ENCODE results near the gene STX11. TPM values are rescaled to one million over a fixed set of nuclear protein-coding genes. Genes with fewer than 3 reads are reported as not detected.
A peak's percentile ranks its signal among the peaks of the same experiment; 100 is the strongest.

STX11 gene
- total RNA-seq, 2 experiments from 2014 or later: 16.0 to 16.6 TPM

DNA sequence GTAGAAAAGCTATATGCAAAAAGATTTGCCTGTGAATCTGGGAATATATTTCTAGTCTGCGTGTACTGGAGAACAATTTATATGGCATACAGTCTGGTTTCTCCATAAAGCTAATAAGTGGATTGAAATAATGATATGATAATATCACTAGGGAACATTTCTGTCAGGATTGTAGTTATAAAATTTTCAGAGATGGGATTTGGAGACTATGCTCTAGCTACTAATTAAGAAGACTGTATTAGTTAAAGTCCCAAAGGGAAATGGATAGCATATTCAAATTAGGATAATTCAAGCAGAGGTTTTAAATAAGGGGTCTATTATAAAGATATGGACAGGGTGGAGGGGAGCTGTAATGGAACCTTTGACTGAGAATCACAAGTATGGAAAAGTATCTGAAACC is 7.2 kb upstream of the STX11 start:
- Mint-ChIP-seq H3K36me3 (no peaks in the 10 kb centered on the region), H3K4me1 (ENCODE audit: low read depth) (no peaks in the 10 kb centered on the region), H3K27me3 (no peaks in the 10 kb centered on the region), H3K27ac (no peak overlapping the region), H3K4me3 (no peak overlapping the region), H3K9me3 (no peaks in the 10 kb centered on the region)
- ChIA-PET POLR2A (no interaction called here), CTCF (no interaction called here)
- DNase-seq: no peak
- intact Hi-C loops (cut with micrococcal nuclease): no loop called here

DNA sequence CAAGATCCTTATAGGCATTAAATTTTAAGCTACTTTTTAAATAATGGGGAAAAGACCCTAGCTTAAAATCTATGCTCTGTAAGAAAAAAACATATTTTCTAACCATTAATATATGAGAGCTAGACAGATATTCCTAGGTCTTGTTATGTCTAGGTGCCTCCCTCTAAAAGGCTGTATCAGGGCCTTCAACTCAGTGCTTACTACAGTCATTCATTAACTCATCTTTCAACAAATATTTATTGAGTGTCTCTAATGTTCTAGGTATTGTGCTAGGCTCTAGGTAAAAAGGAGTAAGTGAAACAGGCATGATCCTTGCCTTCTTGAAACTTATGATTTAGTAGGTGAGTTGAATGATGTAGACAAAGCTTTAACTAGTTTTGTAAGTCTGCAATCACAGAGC is 6.4 kb upstream of the STX11 start:
- H3K4me1 Mint-ChIP-seq (ENCODE audit: low read depth): no peaks in the 10 kb centered on the region
- no peaks in the 10 kb centered on the region for H3K9me3 Mint-ChIP-seq
- POLR2A ChIA-PET: no interaction called here
- CTCF ChIA-PET: no interaction called here
- no peak overlapping the region for H3K4me3 Mint-ChIP-seq
- no peaks in the 10 kb centered on the region for H3K27me3 Mint-ChIP-seq
- no peaks in the 10 kb centered on the region for H3K36me3 Mint-ChIP-seq
- intact Hi-C loops (cut with micrococcal nuclease): no loop called here
- no peak for DNase-seq
- no peak overlapping the region for H3K27ac Mint-ChIP-seq

DNA sequence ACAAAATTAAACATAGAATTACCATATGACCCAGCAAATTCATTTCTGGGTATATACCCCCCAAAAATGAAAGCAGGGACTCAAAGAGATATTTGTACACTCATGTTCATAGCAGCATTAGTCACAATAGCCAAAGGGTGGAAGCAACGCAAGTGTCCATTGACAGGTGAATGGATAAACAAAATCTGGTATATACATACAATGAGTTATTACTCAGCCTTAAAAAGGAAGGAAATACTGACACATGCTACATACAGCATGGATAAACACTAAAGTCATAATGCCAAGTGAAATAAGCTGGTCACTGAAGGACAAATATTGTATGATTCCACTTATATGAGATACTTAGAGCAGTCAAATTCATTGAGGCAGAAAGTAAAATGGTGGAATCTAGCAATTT is 5.3 kb upstream of the STX11 start:
- ChIA-PET POLR2A (no interaction called here), CTCF (interaction anchor here (0.7 kb wide), 1 partner anchor 336 kb away, joined by 3 read pairs; no protein-coding TSS in a partner anchor)
- Mint-ChIP-seq H3K4me1 (ENCODE audit: low read depth) (peaks cover 4% of the 10 kb centered on the region), H3K36me3 (no peaks in the 10 kb centered on the region), H3K9me3 (no peaks in the 10 kb centered on the region), H3K27me3 (no peaks in the 10 kb centered on the region), H3K4me3 (no peak overlapping the region), H3K27ac (no peak overlapping the region)
- intact Hi-C loops (cut with micrococcal nuclease): no loop called here
- DNase-seq: no peak

DNA sequence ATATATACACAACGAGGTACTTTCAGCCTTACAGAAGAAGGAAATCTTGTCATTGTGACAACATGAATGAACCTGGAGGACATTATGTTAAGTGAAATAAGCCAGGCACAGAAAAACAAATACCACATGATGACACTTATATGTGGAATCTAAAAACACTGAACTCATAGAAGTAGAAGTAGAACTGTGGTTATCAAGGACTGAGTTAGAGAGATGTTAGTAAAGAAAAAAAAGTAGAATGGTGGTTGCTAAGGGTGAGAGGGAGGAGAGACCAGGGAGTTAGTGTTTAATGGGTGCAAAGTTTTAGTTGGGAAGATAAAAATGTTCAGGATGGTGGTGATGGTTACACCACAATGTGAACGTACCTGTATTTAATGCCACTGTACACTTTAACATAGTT is 4.8 kb upstream of the STX11 start:
- Mint-ChIP-seq H3K27ac (no peak overlapping the region), H3K36me3 (no peaks in the 10 kb centered on the region), H3K9me3 (no peaks in the 10 kb centered on the region), H3K4me3 (no peak overlapping the region), H3K4me1 (ENCODE audit: low read depth) (peaks cover 4% of the 10 kb centered on the region), H3K27me3 (no peaks in the 10 kb centered on the region)
- ChIA-PET CTCF (interaction anchor here (1.2 kb wide), 1 partner anchor 40 kb away, joined by 3 read pairs; no protein-coding TSS in a partner anchor), POLR2A (no interaction called here)
- DNase-seq: no peak
- intact Hi-C loops (cut with micrococcal nuclease): no loop called here

DNA sequence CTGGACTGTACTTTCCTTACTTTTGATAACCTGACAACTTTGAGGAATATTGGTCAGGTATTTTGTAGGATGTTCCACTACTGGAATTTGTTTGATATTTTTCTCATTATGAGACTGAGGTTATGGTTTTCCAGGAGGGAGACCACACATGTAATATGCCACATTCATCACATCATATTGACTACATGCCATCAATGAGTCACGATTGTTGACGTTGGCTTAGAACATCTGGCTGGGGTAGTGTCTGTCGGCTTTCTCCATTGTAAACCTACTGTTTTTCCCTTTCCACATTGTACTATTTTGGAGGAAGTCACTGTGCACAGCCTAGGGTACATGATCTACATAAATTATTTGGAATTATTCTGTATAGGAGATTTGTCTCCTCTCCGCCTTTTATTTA is 1.4 kb upstream of the STX11 start:
- no peak for DNase-seq
- ChIA-PET POLR2A (no interaction called here), CTCF (no interaction called here)
- Mint-ChIP-seq H3K4me1 (ENCODE audit: low read depth) (peaks cover 30% of the 10 kb centered on the region), H3K36me3 (peaks cover 23% of the 10 kb centered on the region), H3K27ac (no peak overlapping the region), H3K4me3 (no peak overlapping the region), H3K9me3 (no peaks in the 10 kb centered on the region), H3K27me3 (no peaks in the 10 kb centered on the region)
- intact Hi-C loops (cut with micrococcal nuclease): no loop called here

DNA sequence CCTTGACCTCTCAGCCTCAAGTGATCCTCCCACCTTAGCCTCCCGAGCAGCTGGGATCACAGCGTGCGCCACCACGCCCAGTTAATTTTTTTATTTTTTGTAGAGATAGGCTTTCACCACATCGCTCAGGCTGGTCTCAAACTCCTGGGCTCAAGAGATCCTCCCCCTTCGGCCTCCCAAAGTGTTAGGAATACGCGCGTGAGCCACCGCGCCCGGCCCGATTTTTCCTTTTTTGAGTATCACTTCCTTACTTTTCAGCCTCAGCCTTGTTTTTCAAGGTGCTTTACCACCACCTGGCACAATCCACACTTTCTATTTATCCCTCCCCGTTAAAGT is 791 bp upstream of the STX11 start:
- CTCF ChIA-PET: no interaction called here
- peak overlapping the region; percentile 80 for H3K4me3 Mint-ChIP-seq
- intact Hi-C loops (cut with micrococcal nuclease): no loop called here
- POLR2A ChIA-PET: interaction anchor here (2.3 kb wide), 1 partner anchor 85 kb away, joined by 12 read pairs; no protein-coding TSS in a partner anchor
- no peaks in the 10 kb centered on the region for H3K27me3 Mint-ChIP-seq
- no peak for DNase-seq
- peak overlapping the region; percentile 74 for H3K27ac Mint-ChIP-seq
- peaks cover 36% of the 10 kb centered on the region for H3K4me1 Mint-ChIP-seq (ENCODE audit: low read depth)
- peaks cover 28% of the 10 kb centered on the region for H3K36me3 Mint-ChIP-seq
- no peaks in the 10 kb centered on the region for H3K9me3 Mint-ChIP-seq

DNA sequence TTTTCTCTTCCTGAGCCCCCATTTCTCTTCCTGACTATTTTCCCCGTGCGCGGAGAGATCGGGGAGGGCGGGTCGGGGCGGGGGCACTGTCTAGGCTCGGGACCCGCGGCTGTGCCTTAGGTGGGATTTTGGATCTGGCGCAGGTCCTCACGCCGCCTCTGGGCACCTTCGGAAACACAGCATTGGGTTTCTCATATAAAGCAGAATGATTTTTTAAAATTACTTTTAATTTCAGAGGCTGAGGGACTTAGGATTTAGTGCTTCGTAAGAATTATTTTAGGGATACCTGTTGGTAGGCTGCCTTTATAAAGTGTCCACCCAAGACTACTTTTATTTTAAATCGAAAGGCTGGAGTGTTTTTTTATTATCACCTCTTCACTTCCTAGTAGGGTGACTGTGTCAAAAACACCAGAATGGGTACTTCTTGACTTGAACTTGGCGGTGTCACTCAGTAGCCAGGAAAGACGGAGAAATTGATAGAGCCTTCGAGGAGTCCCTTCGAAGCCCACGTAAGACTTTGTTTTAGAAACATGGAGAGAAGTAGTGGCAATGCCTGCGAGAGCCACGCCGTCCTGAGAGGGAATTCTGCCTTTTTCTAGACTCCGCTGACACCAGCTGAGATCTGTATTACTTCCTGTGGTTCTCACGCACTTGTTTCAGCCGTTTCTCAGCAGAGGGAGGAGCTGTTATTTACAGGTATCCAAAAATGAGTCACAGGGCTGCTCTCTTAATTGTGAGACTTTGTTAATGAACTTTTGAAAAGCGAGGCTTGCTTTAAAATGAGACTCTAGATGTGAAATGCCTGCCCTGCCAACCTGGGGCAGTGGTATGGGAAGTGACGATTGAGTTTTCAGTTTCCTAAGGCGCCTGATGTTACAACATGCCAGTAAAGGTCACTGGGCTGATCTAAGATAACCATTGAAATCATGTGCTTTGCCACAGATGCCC is 667 bp downstream of the STX11 start:
- ChIA-PET CTCF (interaction anchor here (0.6 to 1.7 kb wide), 5 partner anchors 8 to 104 kb away, joined by 3 to 6 read pairs (median 3); no protein-coding TSS in a partner anchor), POLR2A (interaction anchor here (0.7 to 2.3 kb wide), 7 partner anchors 17 to 87 kb away, joined by 3 to 12 read pairs (median 4); no protein-coding TSS in a partner anchor)
- intact Hi-C loops (cut with micrococcal nuclease): loop anchor here (1.0 to 10.0 kb wide), 9 partner anchors 20 to 1206 kb away; partner anchors contain the start of genes HIVEP2 and SF3B5

DNA sequence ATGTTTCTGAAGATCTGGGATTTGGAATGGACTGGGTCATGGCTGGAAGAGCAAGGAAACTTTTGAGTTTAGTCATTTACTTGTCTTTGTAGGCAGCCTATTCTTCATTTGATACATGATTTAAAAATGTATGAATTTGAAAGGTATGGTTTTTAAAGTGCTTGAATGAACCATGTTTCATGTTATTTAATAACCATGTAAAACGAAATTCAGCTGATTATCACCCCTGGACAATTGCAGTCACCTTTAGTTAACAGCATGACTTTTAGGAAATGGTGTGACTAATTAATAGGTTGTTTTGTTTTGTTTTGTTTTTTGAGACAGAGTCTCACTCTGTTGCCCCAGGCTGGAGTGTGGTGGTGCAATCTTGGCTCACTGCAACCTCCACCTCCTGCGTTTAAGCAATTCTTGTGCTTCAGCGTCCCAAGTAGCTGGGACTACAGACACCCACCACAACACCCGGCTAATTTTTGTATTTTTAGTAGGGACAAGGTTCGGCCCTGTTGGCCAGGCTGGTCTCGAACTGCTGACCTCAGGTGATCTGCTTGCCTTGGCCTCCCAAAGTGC is 2.1 kb downstream of the STX11 start:
- CTCF ChIA-PET: interaction anchor here (1.7 kb wide), 1 partner anchor 66 kb away, joined by 6 read pairs; no protein-coding TSS in a partner anchor
- POLR2A ChIA-PET: interaction anchor here (0.9 to 1.1 kb wide), 2 partner anchors 27 to 64 kb away, joined by 3 to 4 read pairs; no protein-coding TSS in a partner anchor
- H3K4me3 Mint-ChIP-seq: peak overlapping the region; percentile 88
- DNase-seq: no peak
- H3K9me3 Mint-ChIP-seq: no peaks in the 10 kb centered on the region
- peaks cover 59% of the 10 kb centered on the region for H3K4me1 Mint-ChIP-seq (ENCODE audit: low read depth)
- peak overlapping the region; percentile 98 for H3K27ac Mint-ChIP-seq
- H3K36me3 Mint-ChIP-seq: peaks cover 47% of the 10 kb centered on the region
- intact Hi-C loops (cut with micrococcal nuclease): loop anchor here (10.0 kb wide), 2 partner anchors 608 to 1208 kb away; partner anchors contain the start of gene HIVEP2
- no peaks in the 10 kb centered on the region for H3K27me3 Mint-ChIP-seq

More for the DNA sequence above, 667 bp downstream of the STX11 start:
- peaks cover 35% of the 10 kb centered on the region for H3K36me3 Mint-ChIP-seq
- DNase-seq: peak; percentile 77
- peak overlapping the region; percentile 88 for H3K4me3 Mint-ChIP-seq
- no peaks in the 10 kb centered on the region for H3K9me3 Mint-ChIP-seq
- H3K4me1 Mint-ChIP-seq (ENCODE audit: low read depth): peaks cover 48% of the 10 kb centered on the region
- H3K27me3 Mint-ChIP-seq: no peaks in the 10 kb centered on the region
- peak overlapping the region; percentile 98 for H3K27ac Mint-ChIP-seq

DNA sequence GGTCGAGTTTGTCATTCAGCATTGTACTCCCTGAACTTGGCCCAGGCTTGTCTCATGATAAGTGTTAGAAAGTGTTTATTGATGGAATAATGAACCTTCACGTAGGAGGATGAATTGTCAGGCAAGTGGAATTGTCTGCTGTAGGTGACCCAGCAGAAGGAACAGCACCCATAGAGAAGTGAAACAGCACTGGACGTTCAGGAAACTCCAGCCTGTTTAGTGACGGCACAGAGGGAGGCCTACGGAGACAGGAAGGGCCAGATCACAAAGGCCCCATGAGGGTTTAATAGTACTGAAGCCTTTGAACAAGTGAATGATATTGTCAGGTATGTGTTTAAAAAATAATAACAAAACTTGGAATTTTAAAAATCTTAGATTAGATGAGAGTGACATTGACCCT is 2.9 kb downstream of the STX11 start:
- Mint-ChIP-seq H3K27ac (no peak overlapping the region), H3K27me3 (no peaks in the 10 kb centered on the region), H3K9me3 (no peaks in the 10 kb centered on the region), H3K4me1 (ENCODE audit: low read depth) (peaks cover 59% of the 10 kb centered on the region), H3K4me3 (no peak overlapping the region), H3K36me3 (peaks cover 51% of the 10 kb centered on the region)
- ChIA-PET POLR2A (interaction anchor here (0.8 kb wide), 1 partner anchor 347 kb away, joined by 3 read pairs; no protein-coding TSS in a partner anchor), CTCF (no interaction called here)
- intact Hi-C loops (cut with micrococcal nuclease): loop anchor here (10.0 kb wide), 2 partner anchors 608 to 1208 kb away; partner anchors contain the start of gene HIVEP2
- DNase-seq: no peak

DNA sequence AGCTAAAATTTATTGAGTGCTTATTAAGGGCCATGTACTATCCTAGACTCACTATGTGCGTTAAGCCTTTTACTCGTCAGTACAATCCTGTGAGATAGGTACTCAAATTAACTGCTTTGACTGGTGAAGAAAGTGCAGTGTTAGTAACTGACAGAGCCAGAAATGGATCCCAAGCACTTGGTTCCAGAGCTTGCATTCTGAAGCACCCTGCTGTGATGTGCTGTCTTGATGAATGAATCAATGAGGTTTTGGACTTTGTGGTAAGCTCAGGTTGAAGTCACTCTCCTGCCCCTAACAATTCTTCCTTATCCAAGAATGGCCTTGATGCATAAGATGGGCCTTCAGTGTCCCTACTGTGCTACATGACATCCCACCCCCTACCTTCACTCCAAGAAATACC is 3.7 kb downstream of the STX11 start:
- H3K36me3 Mint-ChIP-seq: peaks cover 56% of the 10 kb centered on the region
- ChIA-PET POLR2A (interaction anchor here (0.8 kb wide), 1 partner anchor 348 kb away, joined by 3 read pairs; no protein-coding TSS in a partner anchor), CTCF (interaction anchor here (2.1 kb wide), 1 partner anchor 65 kb away, joined by 7 read pairs; no protein-coding TSS in a partner anchor)
- no peak overlapping the region for H3K4me3 Mint-ChIP-seq
- DNase-seq: no peak
- intact Hi-C loops (cut with micrococcal nuclease): loop anchor here (10.0 kb wide), 2 partner anchors 609 to 1209 kb away; partner anchors contain the start of gene HIVEP2
- no peaks in the 10 kb centered on the region for H3K9me3 Mint-ChIP-seq
- peaks cover 59% of the 10 kb centered on the region for H3K4me1 Mint-ChIP-seq (ENCODE audit: low read depth)
- H3K27me3 Mint-ChIP-seq: no peaks in the 10 kb centered on the region
- no peak overlapping the region for H3K27ac Mint-ChIP-seq

DNA sequence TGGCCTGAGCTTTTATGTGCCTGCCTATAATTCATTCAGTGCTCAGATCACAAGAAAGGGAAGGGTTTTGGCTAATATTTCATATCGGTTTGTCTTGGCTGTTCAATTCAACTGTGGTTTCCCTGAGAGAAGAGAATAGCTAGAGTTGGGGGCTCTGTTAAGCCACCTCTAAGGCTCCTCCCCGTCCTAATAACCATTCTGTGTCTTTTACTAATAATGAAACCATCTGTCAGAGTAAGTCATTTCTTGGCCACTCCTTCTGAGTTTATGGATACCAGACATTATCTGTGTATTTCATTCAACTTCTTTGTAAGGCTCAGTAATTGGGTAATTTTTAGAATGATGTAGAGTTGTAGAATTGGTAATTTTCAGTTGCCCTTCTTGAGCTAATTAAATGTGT is 5.2 kb downstream of the STX11 start:
- POLR2A ChIA-PET: interaction anchor here (0.5 kb wide), 1 partner anchor 17 kb away, joined by 3 read pairs; no protein-coding TSS in a partner anchor
- CTCF ChIA-PET: interaction anchor here (0.8 to 2.1 kb wide), 2 partner anchors 63 to 91 kb away, joined by 3 to 7 read pairs; no protein-coding TSS in a partner anchor
- Mint-ChIP-seq H3K9me3 (no peaks in the 10 kb centered on the region), H3K4me1 (ENCODE audit: low read depth) (peaks cover 54% of the 10 kb centered on the region), H3K4me3 (no peak overlapping the region), H3K27me3 (no peaks in the 10 kb centered on the region), H3K27ac (no peak overlapping the region), H3K36me3 (peaks cover 60% of the 10 kb centered on the region)
- DNase-seq: no peak
- intact Hi-C loops (cut with micrococcal nuclease): loop anchor here (1.0 to 10.0 kb wide), 3 partner anchors 24 to 1211 kb away; partner anchors contain the start of gene HIVEP2

DNA sequence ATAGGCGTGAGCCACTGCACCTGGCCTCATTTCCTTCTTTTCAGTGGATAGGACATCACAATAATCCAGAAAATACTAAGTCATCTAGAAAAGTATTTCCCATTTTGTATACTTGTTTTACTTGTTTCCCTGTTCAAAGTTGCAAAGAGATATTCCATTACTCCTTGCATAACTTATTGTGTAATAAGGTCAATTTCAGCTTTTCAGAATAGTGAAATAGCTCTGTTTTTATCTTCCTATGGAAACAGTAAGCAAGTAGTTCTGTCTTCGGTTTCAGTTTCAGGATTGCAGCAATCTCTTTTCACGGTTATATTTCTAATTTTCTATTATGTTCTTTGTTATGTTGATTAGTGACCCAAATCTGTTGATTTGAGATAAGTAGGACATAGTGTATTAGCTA is 6.0 kb downstream of the STX11 start:
- H3K36me3 Mint-ChIP-seq: peaks cover 57% of the 10 kb centered on the region
- H3K4me1 Mint-ChIP-seq (ENCODE audit: low read depth): peaks cover 53% of the 10 kb centered on the region
- POLR2A ChIA-PET: interaction anchor here (0.9 to 1.1 kb wide), 2 partner anchors 26 to 92 kb away, joined by 3 to 4 read pairs; no protein-coding TSS in a partner anchor
- H3K27ac Mint-ChIP-seq: no peak overlapping the region
- H3K9me3 Mint-ChIP-seq: no peaks in the 10 kb centered on the region
- CTCF ChIA-PET: interaction anchor here (0.8 to 1.4 kb wide), 3 partner anchors 22 to 92 kb away, joined by 3 to 4 read pairs (median 3); no protein-coding TSS in a partner anchor
- H3K4me3 Mint-ChIP-seq: no peak overlapping the region
- intact Hi-C loops (cut with micrococcal nuclease): loop anchor here (1.0 to 10.0 kb wide), 3 partner anchors 22 to 1212 kb away; partner anchors contain the start of gene HIVEP2
- DNase-seq: no peak
- no peaks in the 10 kb centered on the region for H3K27me3 Mint-ChIP-seq

Measured in activated CD4-positive, alpha-beta memory T cell treated with anti-CD3 and anti-CD28 coated beads for 36 hours (primary cell).